GM19372 (cell line): ENCODE results near the gene RPTOR.

ENCODE experiments used
- ATAC-seq: cut with Tn5 transposase; IDR thresholded peaks from one replicate; pipeline ENCODE4 v1.9.1; 2021; ENCODE audit warnings: mild to moderate bottlenecking, low read depth, moderate library complexity; ENCODE audit not compliant: unreplicated experiment

The RPTOR gene

GRCh38 chr17:80978499-80979497, 434.2 kb downstream of the RPTOR start:
- ATAC-seq = no peak

- ATAC-seq = no peak
Observed at GRCh38 chr17:80979547-80980378, 435.1 kb downstream of the RPTOR start.

GRCh38 chr17:80980397-80981061, 435.9 kb downstream of the RPTOR start:
- no peak for ATAC-seq

GRCh38 chr17:80981062-80981902, 436.6 kb downstream of the RPTOR start:
- no peak for ATAC-seq

- no peak for ATAC-seq
Observed at GRCh38 chr17:80981929-80982425, 437.3 kb downstream of the RPTOR start.

GRCh38 chr17:80982426-80982974, 437.9 kb downstream of the RPTOR start:
- no peak for ATAC-seq

- ATAC-seq = no peak
Observed at GRCh38 chr17:80983545-80983944, 438.9 kb downstream of the RPTOR start.

- no peak for ATAC-seq
Observed at GRCh38 chr17:80984749-80985148, 440.1 kb downstream of the RPTOR start.

GRCh38 chr17:80986046-80986445, 441.4 kb downstream of the RPTOR start:
- ATAC-seq = no peak

GRCh38 chr17:80986816-80987475, 442.3 kb downstream of the RPTOR start:
- ATAC-seq = no peak

- ATAC-seq = no peak
Observed at GRCh38 chr17:80987941-80988461, 443.4 kb downstream of the RPTOR start.

GRCh38 chr17:80989586-80989913, 444.9 kb downstream of the RPTOR start:
- ATAC-seq = no peak

- ATAC-seq = no peak
Observed at GRCh38 chr17:80990921-80991644, 446.4 kb downstream of the RPTOR start.

- ATAC-seq = no peak
Observed at GRCh38 chr17:80991645-80992076, 447.0 kb downstream of the RPTOR start, which contains the start of gene CHMP6. TSS of gene CHMP6 (plus strand) at chr17:80991841. CDS start at chr17:80991919, 78 bp downstream.

- ATAC-seq = no peak
Observed at GRCh38 chr17:80992077-80992947, 447.7 kb downstream of the RPTOR start.

- ATAC-seq = no peak
Observed at GRCh38 chr17:80992948-80993624, 448.4 kb downstream of the RPTOR start.
